Prostate gland (tissue), 2 donors: ENCODE data around the gene RBBP7. TPM values are rescaled to one million over a fixed set of nuclear protein-coding genes. Genes with fewer than 3 reads are reported as not detected.

ENCODE experiments used
- DNase-seq: peaks from one replicate; pipeline ENCODE4 v3.0.0-alpha.2; 2019; ENCODE audit warnings: low spot score
- H3K27ac ChIP-seq, 2 donors: fragments of 200-600 bp; sonication (generic); 2 replicates each; pipeline ENCODE4 v1.5.1; 2017 to 2019
- H3K27me3 ChIP-seq: fragments of 200-600 bp; sonication (generic); replicated peaks from 2 replicates; pipeline ENCODE4 v1.5.1; 2019; ENCODE audit not compliant: insufficient read depth
- H3K36me3 ChIP-seq, 2 donors: fragments of 200-600 bp; sonication (generic); 1 replicate in 1 of 2; 2 replicates in 1 of 2; pipeline versions ENCODE4 v1.5.1 to v1.8.1; 2017 to 2019
- H3K4me1 ChIP-seq: fragments of 200-600 bp; sonication (generic); replicated peaks from 2 replicates; pipeline ENCODE4 v1.5.1; 2019
- H3K4me3 ChIP-seq, 2 donors: fragments of 200-600 bp; sonication (generic); 2 replicates each; pipeline ENCODE4 v1.5.1; 2017 to 2019
- H3K9me3 ChIP-seq: fragments of 200-600 bp; sonication (generic); 2 replicates; pipeline ENCODE4 v1.5.1; 2017
- POLR2A ChIP-seq: fragments of 450-650 bp; IDR thresholded peaks from one replicate; pipeline ENCODE4 v1.6.1; 2016; ENCODE audit warnings: antibody characterized with exemption, mild to moderate bottlenecking
- POLR2AphosphoS5 ChIP-seq: sonication (generic); formaldehyde crosslinking; IDR thresholded peaks from one replicate; pipeline ENCODE4 v1.6.1; 2017; ENCODE audit warnings: antibody characterized with exemption
- WGBS: methylation state at CpG from one replicate; pipeline ENCODE4 v1.1.5; 2018; 5-methylcytosine and 5-hydroxymethylcytosine counted together
- intact Hi-C: fragments of 100-400 bp; cut with DNase I; formaldehyde crosslinking; loops from one replicate; pipeline ENCODE4 v1.14.2; 2022
- total RNA-seq, 2 donors: library from RNA; depleted of rRNA; stranded (reverse); fragments of >200 nt; gene quantifications; one replicate each; pipeline ENCODE4 v1.1.0, GENCODE V29; 2016
- TF ChIP-seq, protein P1 (sequence below), 4 experiments: fragments of 200-600 bp in 2 of 4; fragments of 450-650 bp in 2 of 4; sonication (generic) in 2 of 4; IDR thresholded peaks; 1 replicate in 3 of 4; 2 replicates in 1 of 4; pipeline ENCODE4 v1.5.1; 2016 to 2019; ENCODE audit warnings: antibody characterized with exemption in 4 of 4, mild to moderate bottlenecking in 2 of 4, moderate library complexity in 2 of 4

The RBBP7 gene
- total RNA-seq, 2 donors from 2014 or later = 88.0 to 256 TPM

DNA sequence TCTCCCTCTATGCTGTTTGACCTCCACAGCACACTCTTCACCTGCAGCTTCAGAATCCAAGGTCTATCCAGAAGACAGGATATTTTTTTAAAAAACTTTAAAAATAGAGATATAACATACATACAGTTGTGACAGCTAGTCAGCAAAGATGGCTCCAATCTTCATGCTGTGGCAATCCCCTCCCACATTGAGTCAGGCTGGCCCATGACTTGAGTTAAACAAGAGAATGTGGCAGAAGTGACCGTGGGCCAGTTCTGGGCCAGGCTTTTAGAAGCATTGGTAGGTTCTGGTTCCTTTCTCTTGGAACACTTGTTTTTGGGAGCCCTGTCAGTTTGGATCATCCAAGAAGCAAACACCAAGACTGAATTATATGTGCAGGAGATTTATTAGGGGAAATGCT lies 40.2 kb upstream of the RBBP7 start:
- H3K36me3 ChIP-seq = no peaks in the 10 kb centered on the region
- no peak overlapping the region for H3K27ac ChIP-seq
- TF ChIP-seq POLR2A (no peak), POLR2AphosphoS5 (no peak)
- TF ChIP-seq, protein P1, sequence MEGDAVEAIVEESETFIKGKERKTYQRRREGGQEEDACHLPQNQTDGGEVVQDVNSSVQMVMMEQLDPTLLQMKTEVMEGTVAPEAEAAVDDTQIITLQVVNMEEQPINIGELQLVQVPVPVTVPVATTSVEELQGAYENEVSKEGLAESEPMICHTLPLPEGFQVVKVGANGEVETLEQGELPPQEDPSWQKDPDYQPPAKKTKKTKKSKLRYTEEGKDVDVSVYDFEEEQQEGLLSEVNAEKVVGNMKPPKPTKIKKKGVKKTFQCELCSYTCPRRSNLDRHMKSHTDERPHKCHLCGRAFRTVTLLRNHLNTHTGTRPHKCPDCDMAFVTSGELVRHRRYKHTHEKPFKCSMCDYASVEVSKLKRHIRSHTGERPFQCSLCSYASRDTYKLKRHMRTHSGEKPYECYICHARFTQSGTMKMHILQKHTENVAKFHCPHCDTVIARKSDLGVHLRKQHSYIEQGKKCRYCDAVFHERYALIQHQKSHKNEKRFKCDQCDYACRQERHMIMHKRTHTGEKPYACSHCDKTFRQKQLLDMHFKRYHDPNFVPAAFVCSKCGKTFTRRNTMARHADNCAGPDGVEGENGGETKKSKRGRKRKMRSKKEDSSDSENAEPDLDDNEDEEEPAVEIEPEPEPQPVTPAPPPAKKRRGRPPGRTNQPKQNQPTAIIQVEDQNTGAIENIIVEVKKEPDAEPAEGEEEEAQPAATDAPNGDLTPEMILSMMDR (IDR thresholded peaks at IDR 0.05) = no peak

DNA sequence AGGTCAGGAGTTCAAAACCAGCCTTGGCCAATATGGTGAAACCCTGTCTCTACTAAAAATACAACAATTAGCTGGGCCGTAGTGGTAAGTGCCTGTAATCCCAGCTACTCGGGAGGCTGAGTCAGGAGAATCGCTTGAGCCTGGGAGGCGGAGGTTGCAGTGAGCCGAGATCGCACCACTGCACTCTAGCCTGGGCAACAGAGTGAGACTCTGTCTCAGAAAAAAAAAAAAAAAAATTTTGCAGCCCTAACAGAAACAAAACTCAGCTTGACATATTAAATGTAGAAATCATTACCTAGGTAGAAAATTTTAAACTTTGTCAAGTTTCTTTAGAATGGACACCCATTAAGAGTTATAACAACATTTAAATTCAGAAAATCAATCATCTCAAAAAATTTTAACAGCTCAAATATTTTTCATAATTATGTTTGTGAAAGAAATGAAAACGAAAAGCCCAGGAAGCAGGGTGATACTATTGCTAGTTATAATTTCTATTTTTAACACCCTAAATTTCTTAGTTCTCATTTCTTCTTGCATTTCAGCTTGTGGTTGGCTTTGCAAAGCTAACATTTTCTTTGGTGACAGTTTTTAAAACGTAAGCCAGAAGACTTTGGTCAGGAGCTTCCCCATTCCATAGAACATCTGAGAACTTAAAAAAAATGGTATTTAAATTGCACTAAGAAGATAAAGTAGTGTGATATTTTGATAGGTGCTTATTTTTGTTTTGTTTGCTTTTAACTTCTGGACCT lies 33.3 kb upstream of the RBBP7 start:
- Histone ChIP-seq H3K4me3 (no peak overlapping the region), H3K27ac (no peak overlapping the region), H3K27me3 (no peaks in the 10 kb centered on the region), H3K4me1 (no peaks in the 10 kb centered on the region), H3K36me3 (no peaks in the 10 kb centered on the region), H3K9me3 (no peaks in the 10 kb centered on the region)
- WGBS = 74% methylated on average over 7 of the region's 8 CpGs
- no peak for DNase-seq
- TF ChIP-seq, protein P1 (IDR thresholded peaks at IDR 0.05) = no peak
- no peak for TF ChIP-seq POLR2A
- TF ChIP-seq POLR2AphosphoS5 = no peak
- intact Hi-C loops = no loop called here

More for the DNA sequence above, 40.2 kb upstream of the RBBP7 start:
- intact Hi-C loops = no loop called here
- DNase-seq = no peak
- Histone ChIP-seq H3K27me3 (no peaks in the 10 kb centered on the region), H3K4me1 (no peaks in the 10 kb centered on the region), H3K4me3 (no peak overlapping the region), H3K9me3 (no peaks in the 10 kb centered on the region)
- 90% methylated on average over 1 of the region's 1 CpG for WGBS

DNA sequence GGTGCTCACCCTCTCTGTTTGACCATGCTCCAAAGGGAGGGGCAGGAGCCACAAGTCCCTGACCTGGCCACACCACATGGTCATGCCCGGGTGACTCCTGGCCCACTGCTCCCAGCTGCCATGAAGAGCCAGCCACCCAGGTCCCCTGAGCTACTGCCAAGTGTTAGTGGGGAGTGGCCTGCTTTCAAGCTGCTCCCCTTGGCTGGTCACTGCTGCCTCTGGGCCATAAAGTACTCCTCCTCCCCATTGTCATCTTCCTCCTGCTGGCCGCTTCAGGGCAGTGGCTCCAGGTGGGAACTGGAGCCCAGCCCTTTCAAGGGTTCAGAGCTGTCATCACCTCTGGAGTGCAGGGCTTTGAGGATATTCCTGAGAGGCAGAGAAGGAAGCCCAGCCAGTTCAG lies 27.3 kb upstream of the RBBP7 start:
- H3K4me3 ChIP-seq = no peak overlapping the region
- WGBS = 71% methylated on average over 1 of the region's 2 CpGs
- H3K27me3 ChIP-seq = no peaks in the 10 kb centered on the region
- DNase-seq = no peak
- no peak overlapping the region for H3K27ac ChIP-seq
- H3K9me3 ChIP-seq = no peaks in the 10 kb centered on the region
- no peaks in the 10 kb centered on the region for H3K4me1 ChIP-seq
- H3K36me3 ChIP-seq = no peaks in the 10 kb centered on the region
- TF ChIP-seq POLR2AphosphoS5 (no peak), POLR2A (no peak)
- TF ChIP-seq, protein P1 (IDR thresholded peaks at IDR 0.05) = no peak
- intact Hi-C loops = no loop called here

DNA sequence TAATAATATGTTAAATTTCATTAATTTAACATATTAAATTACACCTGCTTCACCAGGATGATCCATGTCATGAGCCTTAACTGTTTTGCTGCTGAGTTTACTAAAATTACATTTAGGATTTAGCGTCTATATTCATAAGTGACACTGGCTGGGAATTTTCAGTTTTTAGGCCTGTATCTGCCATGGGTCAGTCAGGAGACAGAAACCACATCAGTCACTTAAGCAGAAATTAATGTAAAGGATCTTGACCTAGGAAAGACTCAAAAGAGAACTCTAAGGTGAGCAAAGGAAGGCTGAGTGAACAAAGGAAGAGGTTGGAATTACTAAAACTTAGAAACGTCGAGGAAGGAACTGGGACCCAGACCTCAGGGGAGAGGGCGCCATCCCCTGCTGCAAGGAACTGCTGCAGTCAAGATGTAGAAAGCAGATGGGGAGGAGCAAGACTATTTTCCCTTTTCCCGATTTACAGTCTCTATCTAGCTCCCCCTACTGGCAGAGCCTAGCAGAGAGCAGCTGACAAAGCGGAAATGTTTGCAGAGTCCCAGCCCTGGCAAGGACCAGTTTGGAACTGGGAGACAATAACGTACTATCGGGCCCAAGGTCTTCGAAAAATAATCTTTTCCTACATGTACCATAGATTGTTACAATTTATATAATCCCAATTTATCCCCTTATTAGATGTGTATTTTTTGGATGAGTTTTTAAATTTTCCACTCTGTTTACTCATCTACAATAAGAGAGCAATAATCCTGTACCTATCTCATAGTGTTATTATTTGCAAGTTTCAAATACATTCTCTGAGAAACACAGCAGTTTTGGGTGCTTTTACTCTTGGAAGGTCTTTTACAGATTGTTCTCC lies 22.6 kb upstream of the RBBP7 start:
- H3K4me1 ChIP-seq = no peaks in the 10 kb centered on the region
- intact Hi-C loops = no loop called here
- no peaks in the 10 kb centered on the region for H3K27me3 ChIP-seq
- H3K9me3 ChIP-seq = no peaks in the 10 kb centered on the region
- TF ChIP-seq, protein P1 (IDR thresholded peaks at IDR 0.05) = peak in 3 of 4 experiments; percentile 49 to 66 (median 60)
- TF ChIP-seq POLR2A = no peak
- peak; percentile 10 for TF ChIP-seq POLR2AphosphoS5
- H3K36me3 ChIP-seq = no peaks in the 10 kb centered on the region
- 22% methylated on average over 9 of the region's 9 CpGs for WGBS
- peak; percentile 49 for DNase-seq
- no peak overlapping the region for H3K4me3 ChIP-seq
- no peak overlapping the region for H3K27ac ChIP-seq
